GM12878 (cell line): ENCODE data around the gene TP53BP1.

Source experiments
- ASH2L ChIP-seq: fragments of 300-600, 200-600 bp; sonication (generic); IDR thresholded peaks from 2 replicates; pipeline ENCODE4 v1.6.1; 2017; ENCODE audit warnings: low read depth, mild to moderate bottlenecking, borderline replicate concordance
- CBFB ChIP-seq: IDR thresholded peaks from 2 replicates; pipeline ENCODE4 v1.6.1; 2016; ENCODE audit warnings: antibody characterized with exemption, low read depth
- DPF2 ChIP-seq: fragments of 450-650 bp; IDR thresholded peaks from 2 replicates; pipeline ENCODE4 v1.6.1; 2017; ENCODE audit warnings: mild to moderate bottlenecking
- EZH2 ChIP-seq: IDR thresholded peaks from 2 replicates; pipeline ENCODE4 v1.6.1; 2012; ENCODE audit warnings: low read depth, mild to moderate bottlenecking, control low read depth, inconsistent platforms, low read length, borderline replicate concordance; ENCODE audit not compliant: control insufficient read depth
- HDAC6 ChIP-seq: fragments of 200-600 bp; sonication (generic); IDR thresholded peaks from one replicate; pipeline ENCODE4 v1.8.0; 2017; ENCODE audit warnings: antibody characterized with exemption; ENCODE audit not compliant: unreplicated experiment
- RAD21 ChIP-seq: IDR thresholded peaks from 2 replicates; pipeline ENCODE4 v1.6.1; 2011; ENCODE audit warnings: mild to moderate bottlenecking, low read depth, low read length, moderate library complexity; ENCODE audit not compliant: insufficient read depth
- TARDBP ChIP-seq: IDR thresholded peaks from 2 replicates; pipeline ENCODE4 v1.6.1; 2016; ENCODE audit warnings: borderline replicate concordance
- TCF12 ChIP-seq: IDR thresholded peaks from 2 replicates; pipeline ENCODE4 v1.6.1; 2011; ENCODE audit warnings: low read depth, mild to moderate bottlenecking, low read length
- ZNF274 ChIP-seq: IDR thresholded peaks from one replicate; pipeline ENCODE4 v1.8.0; 2011; ENCODE audit not compliant: insufficient read length, insufficient read depth
- TF ChIP-seq, protein P1 (sequence below), 3 experiments: IDR thresholded peaks in 2 of 3; conservative IDR thresholded peaks in 1 of 3; 2 replicates each; pipeline ENCODE4 v1.5.1; 2011; ENCODE audit warnings: low read depth in 3 of 3, low read length in 3 of 3, mild to moderate bottlenecking in 3 of 3, control low read depth in 2 of 3, moderate library complexity in 2 of 3, inconsistent platforms in 1 of 3, mixed read lengths in 1 of 3; ENCODE audit not compliant: control insufficient read depth in 2 of 3, insufficient read depth in 1 of 3; ENCODE audit errors: extremely low read depth in 1 of 3
- TF ChIP-seq, protein P2 (sequence below): fragments of 450-650 bp; formaldehyde crosslinking; IDR thresholded peaks from 2 replicates; pipeline ENCODE4 v1.4.0; 2020; ENCODE audit warnings: mild to moderate bottlenecking, moderate library complexity
- TF ChIP-seq, protein P3 (sequence below): IDR thresholded peaks from 2 replicates; pipeline ENCODE4 v1.6.1; 2011; ENCODE audit warnings: borderline replicate concordance, low read depth, mild to moderate bottlenecking, moderate library complexity, mixed read lengths, low read length; ENCODE audit not compliant: insufficient read depth; ENCODE audit errors: extremely low read length

DNA sequence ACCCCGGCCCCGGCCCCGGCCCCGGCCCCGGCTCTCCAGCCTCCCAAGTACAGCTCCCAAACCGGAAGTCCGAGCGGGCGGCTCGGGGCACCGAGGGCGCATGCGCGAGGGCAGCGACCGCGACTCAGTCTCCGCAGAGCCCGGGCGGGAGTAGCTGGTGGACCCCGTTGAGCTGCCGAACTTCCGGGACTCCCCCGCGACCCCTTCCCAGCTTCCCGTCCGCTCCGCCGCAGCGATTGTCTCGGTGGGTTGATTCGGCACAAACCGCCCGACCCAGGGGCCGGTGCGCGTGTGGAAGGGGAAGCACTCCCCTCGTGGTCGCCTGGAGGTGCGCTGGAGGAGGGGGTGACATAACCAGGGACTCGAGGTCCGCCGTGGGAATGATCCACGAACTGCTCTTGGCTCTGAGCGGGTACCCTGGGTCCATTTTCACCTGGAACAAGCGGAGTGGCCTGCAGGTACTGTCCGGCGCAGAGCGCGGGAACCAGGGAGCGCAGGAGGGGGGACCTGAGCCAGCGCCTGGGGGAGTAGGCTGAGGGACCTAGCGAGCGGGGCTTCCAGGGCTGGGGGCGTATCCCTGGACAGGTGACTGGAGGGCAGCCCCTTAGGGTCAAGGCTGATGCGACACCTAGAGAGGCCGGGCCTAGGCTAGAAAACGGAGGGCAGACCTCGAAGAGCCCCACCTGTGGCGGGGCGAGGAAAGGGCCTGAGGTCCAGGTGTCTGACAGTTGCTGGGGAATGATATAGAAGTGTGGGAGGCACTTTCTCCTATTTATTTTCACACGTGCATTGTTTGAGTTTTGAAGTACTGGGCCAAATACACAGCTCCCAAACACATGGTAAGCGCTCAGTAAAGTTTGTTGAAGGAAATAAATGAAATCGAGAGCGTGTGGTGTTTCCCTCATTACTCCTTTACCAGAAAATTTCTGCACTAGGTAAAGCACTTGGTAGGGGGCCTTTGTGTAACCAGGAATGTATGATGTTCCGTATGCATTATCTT, 121.7 kb downstream of the TP53BP1 start, which contains the start of the genes TUBGCP4 and ZSCAN29:
- TF ChIP-seq RAD21 (no peak), CBFB (no peak), ZNF274 (no peak), TARDBP (no peak), HDAC6 (no peak), DPF2 (0 out of 2 replicates have a peak, but pooled peaks have one; percentile 41), EZH2 (no peak), TCF12 (no peak), ASH2L (peak; percentile 52; the same call in 1 of the 2 replicates)
- TF ChIP-seq, protein P1, sequence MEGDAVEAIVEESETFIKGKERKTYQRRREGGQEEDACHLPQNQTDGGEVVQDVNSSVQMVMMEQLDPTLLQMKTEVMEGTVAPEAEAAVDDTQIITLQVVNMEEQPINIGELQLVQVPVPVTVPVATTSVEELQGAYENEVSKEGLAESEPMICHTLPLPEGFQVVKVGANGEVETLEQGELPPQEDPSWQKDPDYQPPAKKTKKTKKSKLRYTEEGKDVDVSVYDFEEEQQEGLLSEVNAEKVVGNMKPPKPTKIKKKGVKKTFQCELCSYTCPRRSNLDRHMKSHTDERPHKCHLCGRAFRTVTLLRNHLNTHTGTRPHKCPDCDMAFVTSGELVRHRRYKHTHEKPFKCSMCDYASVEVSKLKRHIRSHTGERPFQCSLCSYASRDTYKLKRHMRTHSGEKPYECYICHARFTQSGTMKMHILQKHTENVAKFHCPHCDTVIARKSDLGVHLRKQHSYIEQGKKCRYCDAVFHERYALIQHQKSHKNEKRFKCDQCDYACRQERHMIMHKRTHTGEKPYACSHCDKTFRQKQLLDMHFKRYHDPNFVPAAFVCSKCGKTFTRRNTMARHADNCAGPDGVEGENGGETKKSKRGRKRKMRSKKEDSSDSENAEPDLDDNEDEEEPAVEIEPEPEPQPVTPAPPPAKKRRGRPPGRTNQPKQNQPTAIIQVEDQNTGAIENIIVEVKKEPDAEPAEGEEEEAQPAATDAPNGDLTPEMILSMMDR (IDR thresholded peaks at IDR 0.05 in 2 of 3, conservative IDR thresholded peaks at IDR 0.05 in 1 of 3; ENCODE audit: control insufficient read depth in 2 of 3, extremely low read depth in 1 of 3, insufficient read depth in 1 of 3, low read depth in 3 of 3, low read length in 3 of 3) = peak; percentile 47 to 69 (median 49); a peak in 5 of 6 replicates
- TF ChIP-seq, protein P2, sequence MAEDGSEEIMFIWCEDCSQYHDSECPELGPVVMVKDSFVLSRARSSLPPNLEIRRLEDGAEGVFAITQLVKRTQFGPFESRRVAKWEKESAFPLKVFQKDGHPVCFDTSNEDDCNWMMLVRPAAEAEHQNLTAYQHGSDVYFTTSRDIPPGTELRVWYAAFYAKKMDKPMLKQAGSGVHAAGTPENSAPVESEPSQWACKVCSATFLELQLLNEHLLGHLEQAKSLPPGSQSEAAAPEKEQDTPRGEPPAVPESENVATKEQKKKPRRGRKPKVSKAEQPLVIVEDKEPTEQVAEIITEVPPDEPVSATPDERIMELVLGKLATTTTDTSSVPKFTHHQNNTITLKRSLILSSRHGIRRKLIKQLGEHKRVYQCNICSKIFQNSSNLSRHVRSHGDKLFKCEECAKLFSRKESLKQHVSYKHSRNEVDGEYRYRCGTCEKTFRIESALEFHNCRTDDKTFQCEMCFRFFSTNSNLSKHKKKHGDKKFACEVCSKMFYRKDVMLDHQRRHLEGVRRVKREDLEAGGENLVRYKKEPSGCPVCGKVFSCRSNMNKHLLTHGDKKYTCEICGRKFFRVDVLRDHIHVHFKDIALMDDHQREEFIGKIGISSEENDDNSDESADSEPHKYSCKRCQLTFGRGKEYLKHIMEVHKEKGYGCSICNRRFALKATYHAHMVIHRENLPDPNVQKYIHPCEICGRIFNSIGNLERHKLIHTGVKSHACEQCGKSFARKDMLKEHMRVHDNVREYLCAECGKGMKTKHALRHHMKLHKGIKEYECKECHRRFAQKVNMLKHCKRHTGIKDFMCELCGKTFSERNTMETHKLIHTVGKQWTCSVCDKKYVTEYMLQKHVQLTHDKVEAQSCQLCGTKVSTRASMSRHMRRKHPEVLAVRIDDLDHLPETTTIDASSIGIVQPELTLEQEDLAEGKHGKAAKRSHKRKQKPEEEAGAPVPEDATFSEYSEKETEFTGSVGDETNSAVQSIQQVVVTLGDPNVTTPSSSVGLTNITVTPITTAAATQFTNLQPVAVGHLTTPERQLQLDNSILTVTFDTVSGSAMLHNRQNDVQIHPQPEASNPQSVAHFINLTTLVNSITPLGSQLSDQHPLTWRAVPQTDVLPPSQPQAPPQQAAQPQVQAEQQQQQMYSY (CRISPR knock-in tag) = no peak
- TF ChIP-seq, protein P3, sequence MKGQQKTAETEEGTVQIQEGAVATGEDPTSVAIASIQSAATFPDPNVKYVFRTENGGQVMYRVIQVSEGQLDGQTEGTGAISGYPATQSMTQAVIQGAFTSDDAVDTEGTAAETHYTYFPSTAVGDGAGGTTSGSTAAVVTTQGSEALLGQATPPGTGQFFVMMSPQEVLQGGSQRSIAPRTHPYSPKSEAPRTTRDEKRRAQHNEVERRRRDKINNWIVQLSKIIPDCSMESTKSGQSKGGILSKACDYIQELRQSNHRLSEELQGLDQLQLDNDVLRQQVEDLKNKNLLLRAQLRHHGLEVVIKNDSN = no peak
